ENCODE measurements around the gene TMC3. TPM values are rescaled to one million over a fixed set of nuclear protein-coding genes. Genes with fewer than 3 reads are reported as not detected.
A peak's percentile ranks its signal among the peaks of the same experiment; 100 is the strongest.

TMC3 gene
- total and polyA plus RNA-seq, 10 of the 15 experiments (the other 5 are each of a cell fraction or from before 2014, with no cell fraction given), result 0.03 to 0.04 (median 0.04) TPM; not detected in 7

DNA sequence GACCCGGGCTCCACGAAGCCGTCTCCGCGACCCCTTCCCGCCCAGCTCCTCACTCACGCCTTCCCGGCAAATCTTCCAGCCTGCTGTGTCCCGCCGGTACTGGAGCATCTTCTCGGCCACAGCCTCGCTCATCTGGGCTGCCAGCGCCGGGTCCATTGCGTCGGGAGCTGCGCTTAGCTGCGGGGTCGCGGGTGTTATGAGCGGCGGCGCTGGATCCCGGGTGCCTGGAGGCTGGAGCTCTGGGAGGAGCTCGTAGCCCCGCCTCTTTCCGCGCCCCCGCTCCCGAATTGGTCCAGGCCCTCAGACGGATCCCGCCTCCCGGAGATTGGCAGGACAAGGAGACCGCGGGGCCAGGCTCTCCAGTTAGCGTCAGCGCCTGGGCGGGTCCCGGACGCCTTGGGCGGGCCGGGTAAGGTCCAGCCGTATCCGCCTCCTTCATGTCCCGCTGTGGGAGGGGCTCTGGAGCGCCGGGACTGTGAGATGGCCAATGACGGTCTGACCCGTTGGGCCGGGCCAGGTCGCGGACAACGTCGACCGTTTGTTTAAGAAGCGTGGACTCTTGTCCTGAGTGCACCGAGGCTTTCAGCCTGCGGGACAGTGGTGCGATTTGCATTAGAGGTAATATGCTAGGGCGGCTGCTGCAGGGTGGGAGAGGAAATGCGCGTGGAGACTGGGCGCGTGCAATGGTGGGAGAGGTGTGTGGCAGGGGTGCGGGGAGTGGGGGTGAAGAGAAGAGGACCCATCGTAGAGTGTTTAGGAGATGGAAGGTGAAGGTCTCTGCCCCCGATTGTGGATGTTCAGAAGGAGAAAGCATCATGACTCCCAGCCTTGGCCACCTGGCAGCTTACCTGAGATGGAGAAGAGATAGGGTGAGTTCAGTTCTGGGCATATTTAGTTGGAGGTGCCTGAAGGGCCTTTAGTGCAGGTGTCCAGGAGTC is 49.8 kb downstream of the TMC3 start, which contains the start of gene STARD5 (continued):
- no peak for TF ChIP-seq TBL1XR1 (IDR thresholded peaks at IDR 0.05; ENCODE audit: low read depth, low read length)
- no peak for TF ChIP-seq TCF12 (IDR thresholded peaks at IDR 0.05; ENCODE audit: low read depth, low read length)
- no peak for TF ChIP-seq RAD51 (IDR thresholded peaks at IDR 0.05)
- no peak for TF ChIP-seq ZNF207 (IDR thresholded peaks at IDR 0.05; ENCODE audit: borderline replicate concordance)
- TF ChIP-seq, protein P1, sequence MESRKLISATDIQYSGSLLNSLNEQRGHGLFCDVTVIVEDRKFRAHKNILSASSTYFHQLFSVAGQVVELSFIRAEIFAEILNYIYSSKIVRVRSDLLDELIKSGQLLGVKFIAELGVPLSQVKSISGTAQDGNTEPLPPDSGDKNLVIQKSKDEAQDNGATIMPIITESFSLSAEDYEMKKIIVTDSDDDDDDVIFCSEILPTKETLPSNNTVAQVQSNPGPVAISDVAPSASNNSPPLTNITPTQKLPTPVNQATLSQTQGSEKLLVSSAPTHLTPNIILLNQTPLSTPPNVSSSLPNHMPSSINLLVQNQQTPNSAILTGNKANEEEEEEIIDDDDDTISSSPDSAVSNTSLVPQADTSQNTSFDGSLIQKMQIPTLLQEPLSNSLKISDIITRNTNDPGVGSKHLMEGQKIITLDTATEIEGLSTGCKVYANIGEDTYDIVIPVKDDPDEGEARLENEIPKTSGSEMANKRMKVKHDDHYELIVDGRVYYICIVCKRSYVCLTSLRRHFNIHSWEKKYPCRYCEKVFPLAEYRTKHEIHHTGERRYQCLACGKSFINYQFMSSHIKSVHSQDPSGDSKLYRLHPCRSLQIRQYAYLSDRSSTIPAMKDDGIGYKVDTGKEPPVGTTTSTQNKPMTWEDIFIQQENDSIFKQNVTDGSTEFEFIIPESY (IDR thresholded peaks at IDR 0.05), result no peak
- TF ChIP-seq ZNF24 (IDR thresholded peaks at IDR 0.05), result no peak
- TF ChIP-seq, protein P2, sequence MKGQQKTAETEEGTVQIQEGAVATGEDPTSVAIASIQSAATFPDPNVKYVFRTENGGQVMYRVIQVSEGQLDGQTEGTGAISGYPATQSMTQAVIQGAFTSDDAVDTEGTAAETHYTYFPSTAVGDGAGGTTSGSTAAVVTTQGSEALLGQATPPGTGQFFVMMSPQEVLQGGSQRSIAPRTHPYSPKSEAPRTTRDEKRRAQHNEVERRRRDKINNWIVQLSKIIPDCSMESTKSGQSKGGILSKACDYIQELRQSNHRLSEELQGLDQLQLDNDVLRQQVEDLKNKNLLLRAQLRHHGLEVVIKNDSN (IDR thresholded peaks at IDR 0.05; ENCODE audit: borderline replicate concordance, extremely low read length, insufficient read depth, low read depth, low read length), result no peak
- TF ChIP-seq PAX8 (IDR thresholded peaks at IDR 0.05), result no peak
- TF ChIP-seq ATF7 (IDR thresholded peaks at IDR 0.05; ENCODE audit: low read depth), result no peak
- no peak for TF ChIP-seq NFIC (IDR thresholded peaks at IDR 0.05; ENCODE audit: low read depth, low read length)
- no peak for TF ChIP-seq SMC3 (IDR thresholded peaks at IDR 0.05; ENCODE audit: borderline replicate concordance, low read length)
- TF ChIP-seq IKZF1 (conservative IDR thresholded peaks at IDR 0.05), result peak; percentile 73
- TF ChIP-seq SIX5 (IDR thresholded peaks at IDR 0.05; ENCODE audit: low read depth, low read length, severe bottlenecking), result no peak
- TF ChIP-seq WRNIP1 (IDR thresholded peaks at IDR 0.05; ENCODE audit: borderline replicate concordance, low read depth, low read length), result no peak
- no peak for TF ChIP-seq JUND (IDR thresholded peaks at IDR 0.05; ENCODE audit: low read depth, low read length)
- no peak for TF ChIP-seq BACH1 (IDR thresholded peaks at IDR 0.05; ENCODE audit: borderline replicate concordance)
- TF ChIP-seq BRCA1 (IDR thresholded peaks at IDR 0.05; ENCODE audit: low read depth, low read length), result no peak
- no peak for TF ChIP-seq ZNF622 (IDR thresholded peaks at IDR 0.05)
- no peak for TF ChIP-seq MYB (IDR thresholded peaks at IDR 0.05; ENCODE audit: borderline replicate concordance, low read depth, low read length)
- no peak for TF ChIP-seq ZZZ3 (IDR thresholded peaks at IDR 0.05; ENCODE audit: control insufficient read depth, insufficient read length, low read depth)
- no peak for TF ChIP-seq EGR1 (IDR thresholded peaks at IDR 0.05; ENCODE audit: borderline replicate concordance in 1 of 2, low read depth in 2 of 2, low read length in 2 of 2)
- TF ChIP-seq RAD21 (IDR thresholded peaks at IDR 0.05; ENCODE audit: insufficient read depth, low read depth, low read length), result no peak
- TF ChIP-seq, protein P3, sequence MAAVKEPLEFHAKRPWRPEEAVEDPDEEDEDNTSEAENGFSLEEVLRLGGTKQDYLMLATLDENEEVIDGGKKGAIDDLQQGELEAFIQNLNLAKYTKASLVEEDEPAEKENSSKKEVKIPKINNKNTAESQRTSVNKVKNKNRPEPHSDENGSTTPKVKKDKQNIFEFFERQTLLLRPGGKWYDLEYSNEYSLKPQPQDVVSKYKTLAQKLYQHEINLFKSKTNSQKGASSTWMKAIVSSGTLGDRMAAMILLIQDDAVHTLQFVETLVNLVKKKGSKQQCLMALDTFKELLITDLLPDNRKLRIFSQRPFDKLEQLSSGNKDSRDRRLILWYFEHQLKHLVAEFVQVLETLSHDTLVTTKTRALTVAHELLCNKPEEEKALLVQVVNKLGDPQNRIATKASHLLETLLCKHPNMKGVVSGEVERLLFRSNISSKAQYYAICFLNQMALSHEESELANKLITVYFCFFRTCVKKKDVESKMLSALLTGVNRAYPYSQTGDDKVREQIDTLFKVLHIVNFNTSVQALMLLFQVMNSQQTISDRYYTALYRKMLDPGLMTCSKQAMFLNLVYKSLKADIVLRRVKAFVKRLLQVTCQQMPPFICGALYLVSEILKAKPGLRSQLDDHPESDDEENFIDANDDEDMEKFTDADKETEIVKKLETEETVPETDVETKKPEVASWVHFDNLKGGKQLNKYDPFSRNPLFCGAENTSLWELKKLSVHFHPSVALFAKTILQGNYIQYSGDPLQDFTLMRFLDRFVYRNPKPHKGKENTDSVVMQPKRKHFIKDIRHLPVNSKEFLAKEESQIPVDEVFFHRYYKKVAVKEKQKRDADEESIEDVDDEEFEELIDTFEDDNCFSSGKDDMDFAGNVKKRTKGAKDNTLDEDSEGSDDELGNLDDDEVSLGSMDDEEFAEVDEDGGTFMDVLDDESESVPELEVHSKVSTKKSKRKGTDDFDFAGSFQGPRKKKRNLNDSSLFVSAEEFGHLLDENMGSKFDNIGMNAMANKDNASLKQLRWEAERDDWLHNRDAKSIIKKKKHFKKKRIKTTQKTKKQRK (IDR thresholded peaks at IDR 0.05; ENCODE audit: low read depth, low read length), result no peak
- TF ChIP-seq NR2F1 (conservative IDR thresholded peaks at IDR 0.05), result 0 out of 2 replicates have a peak, but pooled peaks have one; percentile 27
